ENCODE data around the gene RAI1. TPM values are rescaled to one million over a fixed set of nuclear protein-coding genes. Genes with fewer than 3 reads are reported as not detected.

RAI1 gene
- total RNA-seq, 1 donor, result 9.1 TPM

GRCh38 chr17:17713839-17714238 lies 32.6 kb downstream of the RAI1 start:
- DNase-seq (ENCODE audit: low read depth), result peak; percentile 61
- TF ChIP-seq CTCF (IDR thresholded peaks at IDR 0.05; ENCODE audit: insufficient read depth, low read length), result no peak
- H3K4me3 ChIP-seq (ENCODE audit: low read depth, low read length), result no peak overlapping the region

GRCh38 chr17:17714261-17714866 lies 33.1 kb downstream of the RAI1 start:
- no peak for TF ChIP-seq CTCF (IDR thresholded peaks at IDR 0.05; ENCODE audit: insufficient read depth, low read length)
- H3K4me3 ChIP-seq (ENCODE audit: low read depth, low read length), result no peak overlapping the region
- no peak for DNase-seq (ENCODE audit: low read depth)

- H3K4me3 ChIP-seq (ENCODE audit: low read depth, low read length), result no peak overlapping the region
- DNase-seq (ENCODE audit: low read depth), result no peak
- no peak for TF ChIP-seq CTCF (IDR thresholded peaks at IDR 0.05; ENCODE audit: insufficient read depth, low read length)
These were observed 33.6 kb downstream of the RAI1 start for GRCh38 chr17:17714879-17715278.

GRCh38 chr17:17716837-17717523 lies 35.7 kb downstream of the RAI1 start:
- TF ChIP-seq CTCF (IDR thresholded peaks at IDR 0.05; ENCODE audit: insufficient read depth, low read length), result no peak
- DNase-seq (ENCODE audit: low read depth), result no peak
- H3K4me3 ChIP-seq (ENCODE audit: low read depth, low read length), result no peak overlapping the region

GRCh38 chr17:17718251-17718650 lies 37.0 kb downstream of the RAI1 start:
- no peak for DNase-seq (ENCODE audit: low read depth)
- no peak for TF ChIP-seq CTCF (IDR thresholded peaks at IDR 0.05; ENCODE audit: insufficient read depth, low read length)
- no peak overlapping the region for H3K4me3 ChIP-seq (ENCODE audit: low read depth, low read length)

- no peak for DNase-seq (ENCODE audit: low read depth)
- H3K4me3 ChIP-seq (ENCODE audit: low read depth, low read length), result no peak overlapping the region
- no peak for TF ChIP-seq CTCF (IDR thresholded peaks at IDR 0.05; ENCODE audit: insufficient read depth, low read length)
These were observed 38.1 kb downstream of the RAI1 start for GRCh38 chr17:17719199-17719940.

All from fibroblast of the aortic adventitia (primary cell).